ENCODE results near the gene PUDP. TPM values are rescaled to one million over a fixed set of nuclear protein-coding genes. Genes with fewer than 3 reads are reported as not detected.

The PUDP gene
- total RNA-seq, 1 donor from 2014 or later, result 63.6 TPM

- Mint-ChIP-seq H3K9me3 (no peaks in the 10 kb centered on the region), H3K27me3 (no peaks in the 10 kb centered on the region), H3K27ac (no peak overlapping the region), H3K36me3 (peaks cover 28% of the 10 kb centered on the region), H3K4me3 (no peak overlapping the region), H3K4me1 (ENCODE audit: unreplicated experiment) (peaks cover 47% of the 10 kb centered on the region)
- no peak for DNase-seq (ENCODE audit: extremely low spot score, unreplicated experiment)
- peak; percentile 39 for TF ChIP-seq CTCF (conservative IDR thresholded peaks at IDR 0.05)
Measured at GRCh38 chrX:7088968-7089615, 58.9 kb downstream of the PUDP start.

- DNase-seq (ENCODE audit: extremely low spot score, unreplicated experiment), result no peak
- no peak overlapping the region for H3K4me3 Mint-ChIP-seq
- H3K27me3 Mint-ChIP-seq, result no peaks in the 10 kb centered on the region
- H3K36me3 Mint-ChIP-seq, result peaks cover 22% of the 10 kb centered on the region
- H3K9me3 Mint-ChIP-seq, result no peaks in the 10 kb centered on the region
- peaks cover 49% of the 10 kb centered on the region for H3K4me1 Mint-ChIP-seq (ENCODE audit: unreplicated experiment)
- no peak for TF ChIP-seq CTCF (conservative IDR thresholded peaks at IDR 0.05)
- H3K27ac Mint-ChIP-seq, result peak overlapping the region; percentile 16
Measured at GRCh38 chrX:7086384-7086783, 61.6 kb downstream of the PUDP start.

- Mint-ChIP-seq H3K4me1 (ENCODE audit: unreplicated experiment) (peaks cover 48% of the 10 kb centered on the region), H3K9me3 (no peaks in the 10 kb centered on the region), H3K27ac (no peak overlapping the region), H3K4me3 (no peak overlapping the region), H3K27me3 (no peaks in the 10 kb centered on the region), H3K36me3 (peaks cover 20% of the 10 kb centered on the region)
- no peak for DNase-seq (ENCODE audit: extremely low spot score, unreplicated experiment)
- no peak for TF ChIP-seq CTCF (conservative IDR thresholded peaks at IDR 0.05)
Measured at GRCh38 chrX:7085879-7086278, 62.1 kb downstream of the PUDP start.

GRCh38 chrX:7084841-7085240 is 63.1 kb downstream of the PUDP start:
- no peak for TF ChIP-seq CTCF (conservative IDR thresholded peaks at IDR 0.05)
- no peaks in the 10 kb centered on the region for H3K27me3 Mint-ChIP-seq
- peaks cover 47% of the 10 kb centered on the region for H3K4me1 Mint-ChIP-seq (ENCODE audit: unreplicated experiment)
- no peak overlapping the region for H3K4me3 Mint-ChIP-seq
- H3K9me3 Mint-ChIP-seq, result no peaks in the 10 kb centered on the region
- no peak for DNase-seq (ENCODE audit: extremely low spot score, unreplicated experiment)
- H3K27ac Mint-ChIP-seq, result no peak overlapping the region
- peaks cover 16% of the 10 kb centered on the region for H3K36me3 Mint-ChIP-seq

- peaks cover 18% of the 10 kb centered on the region for H3K36me3 Mint-ChIP-seq
- H3K27ac Mint-ChIP-seq, result no peak overlapping the region
- H3K9me3 Mint-ChIP-seq, result no peaks in the 10 kb centered on the region
- no peak for DNase-seq (ENCODE audit: extremely low spot score, unreplicated experiment)
- peaks cover 43% of the 10 kb centered on the region for H3K4me1 Mint-ChIP-seq (ENCODE audit: unreplicated experiment)
- H3K27me3 Mint-ChIP-seq, result no peaks in the 10 kb centered on the region
- no peak for TF ChIP-seq CTCF (conservative IDR thresholded peaks at IDR 0.05)
- H3K4me3 Mint-ChIP-seq, result peak overlapping the region; percentile 14
Measured at GRCh38 chrX:7083468-7084396, 64.2 kb downstream of the PUDP start.
